ENCODE measurements around the gene TRPC4AP. TPM values are rescaled to one million over a fixed set of nuclear protein-coding genes. Genes with fewer than 3 reads are reported as not detected.

Gene TRPC4AP
- total RNA-seq, 1 donor from 2014 or later = 104 TPM

DNA sequence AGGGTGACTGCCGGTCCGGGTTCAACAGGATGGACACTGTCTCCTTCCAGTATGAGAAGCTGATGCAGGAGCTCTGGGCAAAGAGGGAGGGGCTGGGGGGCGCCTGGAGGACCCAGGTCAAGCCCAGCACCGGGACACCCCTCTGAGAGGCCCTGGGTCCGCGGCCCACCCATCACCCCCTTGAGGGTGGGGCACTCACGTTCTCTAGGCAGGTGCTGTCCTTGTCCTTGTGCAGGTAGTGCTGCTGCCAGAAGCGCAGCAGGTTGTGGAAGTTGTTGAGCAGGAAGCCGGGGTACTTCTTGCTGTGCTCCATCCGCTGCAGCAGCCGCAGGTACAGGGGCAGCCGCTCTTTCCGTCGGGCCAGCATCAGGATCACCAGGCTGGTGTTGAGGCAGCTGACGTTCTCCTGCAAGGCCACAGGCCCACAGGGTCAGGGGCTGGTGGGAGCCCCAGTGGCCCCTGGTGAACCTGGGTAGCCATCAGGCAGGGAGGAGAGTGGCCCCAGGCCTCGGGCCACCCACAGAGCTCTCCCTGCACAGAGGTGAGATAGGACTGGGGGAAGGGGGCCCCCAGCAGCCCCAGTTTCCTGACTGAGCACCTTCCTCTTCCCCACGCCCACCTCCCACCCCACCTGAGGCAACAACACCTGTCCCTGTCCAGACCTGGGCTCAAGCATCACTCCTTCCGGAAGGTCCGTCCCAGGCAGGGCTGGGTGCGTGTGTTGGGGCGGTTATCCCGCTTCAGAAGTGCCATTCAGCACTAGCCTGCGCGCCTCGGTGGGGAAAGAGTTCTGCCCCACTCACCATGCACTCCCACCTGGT, 89.2 kb downstream of the TRPC4AP start:
- DNase-seq (ENCODE audit: extremely low read depth, low read depth, low spot score) = no peak

DNA sequence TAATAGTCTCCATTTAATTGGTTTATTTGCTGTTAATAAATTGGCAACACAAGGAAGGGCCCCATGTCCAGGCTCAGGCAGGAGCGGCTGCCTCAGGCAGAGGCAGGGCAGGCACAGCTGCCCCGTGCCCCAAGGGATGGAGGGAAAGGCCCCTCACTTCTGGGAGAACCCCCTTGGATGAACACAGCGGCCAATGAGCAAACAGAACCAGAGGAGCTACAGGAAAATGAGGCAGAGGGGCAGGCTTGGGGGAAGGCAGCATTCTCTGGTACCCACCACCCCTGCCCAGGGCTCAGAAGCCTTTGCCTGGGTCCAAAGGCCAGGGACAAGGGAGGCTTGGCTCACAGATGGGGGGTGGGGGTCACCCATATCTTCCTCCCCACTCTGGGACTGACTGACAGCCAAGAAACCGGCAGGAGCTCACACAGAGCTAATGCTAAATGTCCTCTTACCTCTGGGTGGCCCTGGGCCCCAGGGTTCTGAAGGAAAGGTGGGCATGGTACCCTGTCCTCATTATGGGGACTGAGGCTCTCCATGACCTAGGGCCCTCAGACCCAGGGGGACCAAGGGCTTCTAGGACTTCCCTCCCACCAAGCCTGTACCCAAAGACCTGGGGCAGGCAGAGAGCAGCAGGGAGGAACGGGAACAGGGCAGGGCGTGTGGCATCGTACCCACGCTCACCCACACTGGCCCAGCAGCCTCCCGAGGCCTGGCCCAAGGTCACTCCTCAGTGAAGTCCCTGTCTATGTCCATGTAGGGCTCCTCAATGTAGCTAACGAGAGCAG, 90.0 kb downstream of the TRPC4AP start:
- DNase-seq (ENCODE audit: extremely low read depth, low read depth, low spot score) = no peak

DNA sequence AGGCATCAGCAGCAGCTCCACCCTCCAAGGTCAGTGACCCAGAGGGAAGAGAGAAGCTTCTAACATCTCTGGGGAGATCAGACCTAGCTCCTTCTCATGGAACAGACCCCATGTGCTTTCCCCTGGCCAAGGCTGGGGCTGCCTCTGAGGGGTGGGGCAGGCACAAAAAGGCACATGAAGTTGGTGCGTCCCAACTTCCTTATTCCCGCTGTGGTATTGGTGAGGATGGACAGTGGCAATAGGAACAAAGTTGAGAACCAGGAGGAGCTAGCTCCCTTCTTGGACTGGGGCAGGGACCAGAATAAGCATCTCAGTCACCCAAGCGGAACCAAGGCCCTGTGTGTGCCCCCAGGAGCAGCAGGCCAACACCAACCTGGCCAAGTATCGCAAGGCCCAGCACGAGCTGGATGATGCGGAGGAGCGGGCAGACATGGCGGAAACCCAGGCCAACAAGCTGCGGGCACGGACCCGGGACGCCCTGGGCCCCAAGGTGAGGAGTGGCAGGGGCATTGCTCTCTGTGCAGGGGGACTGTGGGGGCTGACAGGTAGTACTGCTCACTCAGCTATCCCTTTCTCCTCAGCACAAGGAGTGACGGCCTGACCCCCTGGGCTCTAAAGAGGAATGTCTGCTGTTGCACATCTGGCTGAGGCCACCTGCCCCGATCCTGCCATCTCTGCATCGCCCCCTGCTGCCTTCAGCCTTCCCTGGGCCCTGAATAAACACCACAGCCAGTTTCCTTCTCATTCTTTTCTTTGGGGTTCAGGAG, 90.8 kb downstream of the TRPC4AP start:
- no peak for DNase-seq (ENCODE audit: extremely low read depth, low read depth, low spot score)

DNA sequence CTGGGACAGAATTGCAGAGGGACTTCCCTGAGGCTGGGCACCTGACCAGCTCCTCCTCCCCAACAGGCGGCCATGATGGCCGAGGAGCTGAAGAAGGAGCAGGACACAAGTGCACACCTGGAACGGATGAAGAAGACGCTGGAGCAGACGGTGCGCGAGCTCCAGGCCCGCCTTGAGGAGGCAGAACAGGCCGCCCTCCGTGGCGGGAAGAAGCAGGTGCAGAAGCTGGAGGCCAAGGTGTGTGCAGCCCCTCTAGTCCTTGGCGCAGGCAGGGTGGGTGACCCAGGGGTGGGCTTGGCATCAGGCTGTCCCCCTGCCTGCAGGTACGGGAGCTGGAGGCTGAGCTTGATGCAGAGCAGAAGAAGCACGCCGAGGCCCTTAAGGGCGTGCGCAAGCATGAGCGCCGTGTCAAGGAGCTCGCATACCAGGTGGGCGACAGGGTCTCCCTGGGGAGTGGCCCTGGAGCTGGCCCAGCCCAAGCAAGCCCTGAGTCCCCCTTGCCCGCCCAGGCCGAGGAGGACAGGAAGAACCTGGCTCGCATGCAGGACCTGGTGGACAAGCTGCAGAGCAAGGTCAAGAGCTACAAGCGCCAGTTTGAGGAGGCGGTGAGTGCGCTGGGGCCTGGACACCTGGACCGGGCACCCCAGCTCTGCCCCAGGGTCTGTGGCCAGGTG, 91.5 kb downstream of the TRPC4AP start:
- no peak for DNase-seq (ENCODE audit: extremely low read depth, low read depth, low spot score)

DNA sequence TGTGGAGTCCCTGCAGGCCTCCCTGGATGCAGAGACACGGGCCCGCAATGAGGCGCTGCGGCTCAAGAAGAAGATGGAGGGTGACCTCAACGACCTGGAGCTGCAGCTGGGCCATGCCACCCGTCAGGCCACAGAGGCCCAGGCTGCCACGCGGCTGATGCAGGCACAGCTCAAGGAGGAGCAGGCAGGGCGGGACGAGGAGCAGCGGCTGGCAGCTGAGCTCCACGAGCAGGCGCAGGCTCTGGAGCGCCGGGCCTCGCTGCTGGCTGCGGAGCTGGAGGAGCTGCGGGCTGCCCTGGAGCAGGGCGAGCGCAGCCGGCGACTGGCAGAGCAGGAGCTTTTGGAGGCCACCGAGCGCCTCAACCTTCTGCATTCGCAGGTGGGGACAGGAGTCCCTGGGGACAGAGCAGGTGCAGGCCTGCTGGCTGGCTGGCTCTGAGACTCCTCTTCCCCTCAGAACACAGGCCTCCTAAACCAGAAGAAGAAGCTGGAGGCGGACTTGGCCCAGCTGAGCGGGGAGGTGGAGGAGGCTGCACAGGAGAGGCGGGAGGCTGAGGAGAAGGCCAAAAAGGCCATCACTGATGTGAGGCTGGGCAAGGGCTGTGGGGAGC, 92.2 kb downstream of the TRPC4AP start:
- no peak for DNase-seq (ENCODE audit: extremely low read depth, low read depth, low spot score)

DNA sequence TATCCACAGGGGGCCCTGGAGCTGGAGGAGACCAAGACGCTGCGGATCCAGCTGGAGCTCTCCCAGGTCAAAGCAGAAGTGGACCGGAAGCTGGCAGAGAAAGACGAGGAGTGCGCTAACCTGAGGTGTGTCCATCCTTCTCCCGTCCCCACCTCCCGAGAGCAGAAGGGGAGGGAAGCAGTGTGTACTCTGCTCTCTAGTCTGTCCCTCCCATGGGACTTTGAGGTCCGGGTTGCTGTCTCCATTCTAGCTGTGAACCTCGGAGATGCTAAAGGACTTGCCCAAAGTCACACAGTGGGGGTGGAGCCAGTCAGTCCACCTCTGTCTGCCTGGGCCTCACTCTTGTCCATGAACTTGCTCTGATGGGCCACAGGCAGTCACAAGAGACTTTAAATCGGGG, 92.8 kb downstream of the TRPC4AP start:
- DNase-seq (ENCODE audit: extremely low read depth, low read depth, low spot score) = no peak

DNA sequence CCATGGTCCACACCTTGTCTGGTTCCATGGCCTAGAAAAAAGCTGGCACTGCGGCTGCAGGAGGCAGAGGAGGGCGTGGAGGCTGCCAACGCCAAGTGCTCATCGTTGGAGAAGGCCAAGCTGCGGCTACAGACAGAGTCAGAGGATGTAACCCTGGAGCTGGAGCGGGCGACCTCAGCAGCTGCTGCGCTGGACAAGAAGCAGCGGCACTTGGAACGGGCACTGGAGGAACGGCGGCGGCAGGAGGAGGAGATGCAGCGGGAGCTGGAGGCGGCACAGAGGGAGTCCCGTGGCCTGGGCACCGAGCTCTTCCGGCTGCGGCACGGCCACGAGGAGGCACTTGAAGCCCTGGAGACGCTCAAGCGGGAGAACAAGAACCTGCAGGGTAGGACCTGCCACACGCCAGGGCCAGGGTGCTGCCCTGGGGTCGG, 93.6 kb downstream of the TRPC4AP start:
- no peak for DNase-seq (ENCODE audit: extremely low read depth, low read depth, low spot score)

DNA sequence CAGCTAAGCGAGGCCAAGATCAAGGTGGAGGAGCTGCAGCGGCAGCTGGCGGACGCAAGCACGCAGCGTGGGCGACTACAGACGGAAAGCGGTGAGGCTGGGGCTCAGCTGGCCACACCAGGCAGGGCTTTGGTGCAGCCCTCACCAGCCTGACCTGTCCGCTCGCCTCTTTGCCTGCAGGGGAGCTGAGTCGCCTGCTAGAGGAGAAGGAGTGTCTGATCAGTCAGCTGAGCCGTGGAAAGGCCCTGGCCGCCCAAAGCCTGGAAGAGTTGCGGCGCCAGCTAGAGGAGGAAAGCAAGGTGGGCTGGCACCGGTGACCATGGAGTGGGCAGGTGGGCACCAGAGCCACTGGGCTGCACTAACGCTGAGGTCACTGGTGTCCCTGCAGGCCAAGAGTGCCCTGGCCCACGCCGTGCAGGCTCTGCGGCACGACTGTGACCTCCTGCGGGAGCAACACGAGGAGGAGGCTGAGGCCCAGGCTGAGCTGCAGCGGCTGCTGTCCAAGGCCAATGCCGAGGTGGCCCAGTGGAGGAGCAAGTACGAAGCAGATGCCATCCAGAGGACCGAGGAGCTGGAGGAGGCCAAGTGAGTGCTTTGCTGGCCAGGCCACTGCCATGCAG, 94.2 kb downstream of the TRPC4AP start:
- DNase-seq (ENCODE audit: extremely low read depth, low read depth, low spot score) = no peak

DNA sequence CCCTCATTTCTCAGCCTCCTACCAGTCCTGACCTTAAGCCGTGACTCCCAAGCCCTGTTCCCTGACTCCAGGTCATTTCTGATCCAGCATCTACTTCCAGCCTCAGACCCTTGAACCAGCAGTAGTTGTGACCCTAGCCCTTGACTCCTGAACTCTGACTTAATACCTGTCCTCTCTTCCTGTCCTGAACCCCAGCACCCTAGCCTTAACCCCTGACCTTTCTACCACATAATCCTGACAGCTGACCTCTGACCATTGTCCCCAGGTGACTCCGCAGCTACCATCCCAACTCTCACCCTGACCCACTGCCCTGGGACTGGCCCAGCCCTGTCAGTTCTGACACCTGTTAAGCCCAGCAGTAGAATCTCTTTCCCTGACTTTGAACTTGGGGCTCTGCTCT, 94.8 kb downstream of the TRPC4AP start:
- no peak for DNase-seq (ENCODE audit: extremely low read depth, low read depth, low spot score)

DNA sequence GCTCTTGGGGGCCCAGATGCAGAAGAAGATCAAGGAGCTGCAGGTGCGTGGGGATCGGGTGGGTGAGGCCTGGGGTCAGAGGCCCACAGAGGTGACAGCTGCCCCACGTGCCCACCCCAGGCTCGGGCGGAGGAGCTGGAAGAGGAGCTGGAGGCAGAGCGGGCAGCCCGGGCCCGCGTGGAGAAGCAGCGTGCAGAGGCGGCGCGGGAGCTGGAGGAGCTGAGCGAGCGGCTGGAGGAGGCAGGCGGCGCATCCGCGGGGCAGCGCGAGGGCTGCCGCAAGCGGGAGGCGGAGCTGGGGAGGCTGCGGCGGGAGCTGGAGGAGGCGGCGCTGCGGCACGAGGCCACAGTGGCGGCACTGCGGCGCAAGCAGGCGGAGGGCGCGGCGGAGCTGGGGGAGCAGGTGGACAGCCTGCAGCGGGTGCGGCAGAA, 95.5 kb downstream of the TRPC4AP start:
- no peak for DNase-seq (ENCODE audit: extremely low read depth, low read depth, low spot score)

DNA sequence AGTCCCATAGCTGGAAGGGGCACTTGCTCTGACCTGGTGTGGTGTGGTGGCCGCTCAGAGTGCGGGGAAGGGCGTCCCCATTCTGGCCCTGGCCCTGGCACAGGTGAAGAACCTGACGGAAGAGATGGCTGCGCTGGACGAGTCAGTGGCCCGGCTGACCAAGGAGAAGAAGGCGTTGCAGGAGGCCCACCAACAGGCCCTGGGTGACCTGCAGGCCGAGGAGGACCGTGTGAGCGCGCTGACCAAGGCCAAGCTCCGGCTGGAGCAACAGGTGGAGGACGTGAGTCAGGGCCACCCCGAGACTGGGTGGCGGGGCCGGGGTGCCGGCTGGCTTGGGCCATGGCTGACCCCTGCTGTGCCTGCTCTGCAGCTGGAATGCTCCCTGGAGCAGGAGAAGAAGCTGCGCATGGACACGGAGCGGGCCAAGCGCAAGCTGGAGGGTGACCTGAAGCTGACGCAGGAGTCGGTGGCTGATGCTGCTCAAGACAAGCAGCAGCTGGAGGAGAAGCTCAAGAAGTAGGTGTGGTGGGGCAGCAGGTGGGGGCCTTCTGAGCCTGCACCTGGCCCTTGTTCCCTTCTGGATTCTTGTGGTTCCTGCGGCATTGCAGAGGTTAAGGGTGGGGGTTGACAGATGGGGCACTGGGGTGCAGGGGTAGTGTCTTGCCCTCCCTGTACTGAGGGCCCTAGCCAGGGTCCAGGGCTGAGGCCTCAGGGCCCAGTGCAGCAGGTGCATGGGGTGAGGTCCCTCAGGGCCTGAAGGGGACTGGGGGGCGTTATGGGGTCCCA, 96.2 kb downstream of the TRPC4AP start:
- no peak for DNase-seq (ENCODE audit: extremely low read depth, low read depth, low spot score)

DNA sequence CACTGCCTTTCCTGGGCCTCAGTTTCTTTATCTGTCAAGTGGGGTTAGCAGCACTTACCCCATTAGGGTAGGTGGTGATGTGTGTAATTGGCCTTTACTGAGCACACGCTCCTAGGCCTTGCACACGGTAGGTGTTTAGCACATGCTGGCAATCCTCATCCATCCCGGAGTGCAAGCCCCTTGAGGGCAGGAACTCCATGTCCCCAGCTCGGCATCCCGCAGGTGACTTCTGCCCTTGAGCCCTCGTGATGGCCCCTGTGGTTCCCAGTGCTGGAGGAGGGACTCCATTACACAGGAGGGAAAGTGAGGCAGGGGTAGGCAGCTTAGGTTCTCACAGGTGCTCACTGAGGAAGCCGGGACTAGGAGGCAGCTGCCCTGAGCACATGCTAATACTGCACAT, 96.9 kb downstream of the TRPC4AP start:
- DNase-seq (ENCODE audit: extremely low read depth, low read depth, low spot score) = no peak

DNA sequence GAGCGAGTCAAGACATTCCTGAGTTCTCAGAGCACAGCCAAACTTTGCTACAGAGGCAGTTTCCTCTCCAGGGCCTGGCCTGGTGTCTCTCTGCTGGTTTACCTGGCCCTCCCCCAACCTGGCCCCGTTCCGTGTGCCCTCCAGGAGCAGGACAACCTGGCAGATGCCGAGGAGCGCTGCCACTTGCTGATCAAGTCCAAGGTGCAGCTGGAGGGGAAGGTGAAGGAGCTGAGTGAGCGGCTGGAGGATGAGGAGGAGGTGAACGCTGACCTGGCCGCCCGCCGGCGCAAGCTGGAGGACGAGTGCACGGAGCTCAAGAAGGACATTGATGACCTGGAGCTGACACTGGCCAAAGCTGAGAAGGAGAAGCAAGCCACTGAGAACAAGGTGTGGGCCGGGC, 97.4 kb downstream of the TRPC4AP start:
- DNase-seq (ENCODE audit: extremely low read depth, low read depth, low spot score) = no peak

DNA sequence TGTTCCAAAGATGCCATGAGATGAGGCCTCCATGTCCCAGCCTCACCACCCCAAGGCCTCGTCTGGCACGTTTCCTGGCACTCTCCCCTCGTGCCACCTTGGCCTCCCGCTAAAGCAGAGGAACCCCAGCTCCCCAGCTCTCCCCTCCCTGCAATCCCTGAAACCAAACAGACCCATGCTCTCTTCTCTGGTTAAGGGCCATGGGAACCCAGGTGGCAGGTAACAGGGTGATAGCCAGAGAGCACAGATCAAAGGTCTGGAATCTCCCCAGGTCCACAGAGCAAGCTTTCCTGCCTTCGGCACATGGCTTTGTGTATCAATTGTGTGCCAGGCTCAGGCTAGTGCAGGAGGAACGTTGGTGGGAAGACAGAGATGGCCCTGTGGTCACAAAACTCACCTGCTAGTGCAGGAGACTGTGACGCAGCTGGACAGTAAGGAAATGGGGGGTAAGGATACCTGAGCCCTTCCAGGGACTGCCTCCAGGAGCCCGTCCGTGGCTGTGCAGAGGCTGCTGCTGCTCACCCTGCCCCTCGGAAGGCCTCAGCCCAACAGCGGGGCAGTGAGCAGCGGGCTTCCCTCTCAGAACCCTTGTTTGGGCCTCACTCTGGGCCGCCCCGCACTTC, 98.0 kb downstream of the TRPC4AP start:
- no peak for DNase-seq (ENCODE audit: extremely low read depth, low read depth, low spot score)

DNA sequence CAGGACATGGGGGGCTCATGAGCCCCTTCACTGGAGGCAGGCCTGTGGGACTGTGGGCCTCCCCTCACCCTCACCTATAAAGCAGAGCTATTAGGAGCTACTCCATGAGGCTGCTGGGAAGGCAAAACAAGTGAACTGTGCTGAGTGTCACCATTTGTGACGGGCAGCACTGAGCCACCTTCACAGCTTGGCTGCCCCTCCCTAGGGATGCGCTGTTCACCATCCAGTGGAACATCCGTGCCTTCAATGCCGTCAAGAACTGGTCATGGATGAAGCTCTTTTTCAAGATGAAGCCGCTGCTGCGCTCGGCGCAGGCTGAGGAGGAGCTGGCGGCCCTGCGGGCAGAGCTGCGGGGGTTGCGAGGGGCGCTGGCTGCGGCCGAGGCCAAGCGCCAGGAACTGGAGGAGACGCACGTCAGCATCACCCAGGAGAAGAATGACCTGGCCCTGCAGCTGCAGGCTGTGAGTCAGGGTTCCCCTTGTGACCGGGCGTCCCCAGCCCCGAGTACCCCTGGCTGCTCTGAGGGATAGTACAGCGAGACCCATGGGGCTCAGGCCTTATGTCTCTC, 98.6 kb downstream of the TRPC4AP start:
- no peak for DNase-seq (ENCODE audit: extremely low read depth, low read depth, low spot score)

DNA sequence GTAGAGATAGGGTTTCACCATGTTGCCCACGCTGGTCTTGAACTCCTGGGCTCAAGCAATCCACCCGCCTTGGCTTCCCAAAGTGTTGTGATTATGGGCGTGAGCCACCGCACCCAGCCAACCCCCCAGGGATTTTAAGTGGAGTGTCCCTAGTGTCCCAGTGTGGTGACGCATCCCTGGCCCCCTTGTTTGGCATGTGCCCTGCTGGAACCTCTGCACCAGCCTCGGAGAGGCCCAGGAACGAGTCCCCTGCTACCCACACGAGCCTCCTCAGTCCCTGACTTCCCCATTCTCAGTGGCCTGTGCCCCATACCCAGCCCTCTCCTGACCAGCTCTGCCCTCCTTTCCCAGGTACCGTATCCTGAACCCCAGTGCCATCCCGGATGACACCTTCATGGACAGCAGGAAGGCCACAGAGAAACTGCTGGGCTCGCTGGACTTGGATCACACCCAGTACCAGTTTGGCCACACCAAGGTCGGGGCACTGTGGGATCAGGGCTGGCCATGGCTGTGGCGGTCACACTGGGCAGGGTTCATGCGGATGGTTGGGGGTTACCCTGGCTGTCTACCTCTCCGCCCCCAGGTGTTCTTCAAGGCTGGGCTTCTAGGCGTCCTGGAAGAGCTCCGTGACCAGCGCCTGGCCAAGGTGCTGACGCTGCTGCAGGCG, 99.7 kb downstream of the TRPC4AP start:
- no peak for DNase-seq (ENCODE audit: extremely low read depth, low read depth, low spot score)

DNA sequence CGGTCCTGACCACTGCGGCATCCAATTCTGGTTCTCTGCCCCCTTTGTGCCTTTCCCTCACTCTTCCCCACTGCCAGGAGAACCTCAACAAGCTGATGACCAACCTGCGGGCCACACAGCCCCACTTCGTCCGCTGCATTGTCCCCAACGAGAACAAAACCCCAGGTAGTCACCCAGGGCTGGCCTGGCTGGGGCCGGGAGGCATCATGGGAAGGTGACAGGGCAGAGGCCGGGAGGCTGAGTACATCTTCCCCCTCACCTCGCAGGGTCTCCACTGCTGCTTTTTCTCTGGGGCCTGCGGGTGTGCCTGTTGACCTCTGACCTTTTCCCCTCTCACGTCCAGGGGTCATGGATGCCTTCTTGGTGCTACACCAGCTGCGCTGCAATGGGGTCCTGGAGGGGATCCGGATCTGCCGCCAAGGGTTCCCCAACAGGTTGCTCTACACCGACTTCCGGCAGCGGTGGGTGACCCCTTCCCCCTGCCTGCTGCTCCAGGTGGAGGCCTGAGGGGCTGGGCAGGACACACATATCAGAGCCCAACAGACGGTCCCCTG, 101.9 kb downstream of the TRPC4AP start:
- no peak for DNase-seq (ENCODE audit: extremely low read depth, low read depth, low spot score)

Measured in glomerular endothelial cell (primary cell).